ENCODE measurements around the gene RIN2.

The RIN2 gene

DNA sequence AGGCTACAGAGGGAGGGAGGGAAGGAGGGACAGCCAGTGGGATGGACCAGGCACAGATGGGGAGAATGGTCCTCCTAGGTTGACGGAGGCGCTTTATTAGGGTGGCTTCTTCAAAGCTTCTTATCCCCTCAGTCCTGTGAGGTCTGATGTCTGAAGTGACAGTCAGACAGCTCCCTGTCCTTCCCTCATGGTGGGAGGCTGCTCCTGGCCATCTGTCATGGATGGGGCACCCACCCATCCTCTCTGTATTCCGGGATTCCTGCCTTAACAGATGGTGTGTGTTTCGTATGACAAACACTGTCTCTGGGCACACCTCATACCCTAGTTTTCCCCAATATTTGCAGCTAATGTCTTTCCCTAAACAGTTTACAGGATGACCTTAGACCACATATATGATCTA, 7.9 kb downstream of the RIN2 start:
- no peak for DNase-seq (ENCODE audit: low read depth, low spot score)

DNA sequence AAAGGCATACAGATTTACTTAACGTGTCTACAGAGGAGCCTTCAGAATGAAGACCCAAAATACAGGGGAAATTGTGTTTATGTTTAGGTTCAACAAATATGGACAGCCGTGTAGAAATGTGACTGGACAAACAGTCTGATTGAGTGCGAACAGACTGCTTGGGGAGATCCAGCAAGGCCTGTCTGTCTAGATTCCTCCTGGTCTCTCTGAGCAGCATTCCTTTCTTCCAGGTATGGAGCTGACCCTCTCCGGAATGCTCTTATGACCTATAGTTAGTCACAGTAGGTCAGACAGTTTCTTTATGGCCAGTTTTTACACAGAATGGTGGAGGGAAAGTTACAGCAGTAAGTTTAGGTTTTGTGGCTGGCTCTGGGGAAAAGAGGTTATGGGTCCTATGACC, 9.0 kb downstream of the RIN2 start:
- no peak for DNase-seq (ENCODE audit: low read depth, low spot score)

DNA sequence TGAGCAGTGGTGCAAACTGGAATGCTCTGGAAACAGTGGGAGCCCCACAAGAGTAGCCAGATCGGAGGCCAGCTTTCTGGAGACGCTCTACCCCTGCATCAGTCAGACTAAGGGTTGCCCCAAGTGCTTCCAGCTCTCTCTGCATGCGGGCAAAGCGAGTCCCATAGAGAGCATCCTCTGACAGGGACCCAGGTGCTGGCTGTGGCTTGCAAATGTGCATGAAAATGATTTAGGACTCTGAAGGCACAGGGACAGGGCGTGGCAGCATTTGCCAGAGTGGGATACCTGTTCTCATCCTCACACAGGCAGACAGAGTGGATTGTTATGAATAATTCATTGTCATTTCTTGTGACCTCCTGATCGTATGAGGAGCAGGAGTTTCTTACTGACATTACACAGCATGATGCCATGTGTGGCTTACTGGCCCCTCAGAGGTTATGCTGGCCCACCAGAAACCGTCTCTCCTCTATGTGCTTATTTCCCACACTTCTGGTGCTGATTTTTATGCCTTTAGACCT, 10.3 kb downstream of the RIN2 start:
- DNase-seq (ENCODE audit: low read depth, low spot score): no peak

DNA sequence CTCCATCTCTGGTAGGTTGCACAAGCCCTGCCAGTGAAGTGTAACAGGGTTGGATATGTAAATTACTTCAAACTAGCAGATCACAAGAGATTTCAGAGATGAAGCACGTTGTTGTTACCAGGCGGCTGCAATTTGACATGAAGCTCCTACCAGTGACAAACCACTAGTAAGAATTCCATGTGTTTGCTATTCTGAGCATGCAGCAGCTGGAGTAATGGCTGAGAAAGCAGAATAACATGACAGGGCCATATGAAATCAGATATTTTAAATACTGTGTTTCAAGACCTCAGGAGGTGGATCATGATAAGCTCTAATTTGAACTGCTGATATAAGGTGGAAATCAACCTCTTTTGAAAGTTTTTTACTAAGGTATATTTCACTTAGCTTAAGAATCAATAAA, 11.4 kb downstream of the RIN2 start:
- DNase-seq (ENCODE audit: low read depth, low spot score): no peak

DNA sequence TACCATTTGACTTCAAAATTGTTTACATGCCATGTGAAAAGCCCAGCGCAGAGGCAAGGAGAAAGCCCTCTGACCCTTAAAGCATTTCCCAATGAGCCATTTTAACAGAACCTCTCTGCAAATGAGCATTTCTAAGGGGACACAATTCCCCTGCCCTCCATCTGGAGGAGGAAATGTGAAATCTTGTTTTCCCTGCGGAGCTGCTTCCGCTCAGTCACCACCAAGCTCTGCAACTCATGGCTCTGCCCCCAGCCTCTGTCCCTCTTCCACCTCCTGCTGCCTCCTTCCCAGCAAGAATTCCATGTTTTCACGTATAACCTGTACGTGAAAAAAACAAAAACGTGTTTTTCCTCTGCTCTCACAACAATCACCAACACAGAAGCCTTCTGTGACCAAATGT, 12.3 kb downstream of the RIN2 start:
- no peak for DNase-seq (ENCODE audit: low read depth, low spot score)

DNA sequence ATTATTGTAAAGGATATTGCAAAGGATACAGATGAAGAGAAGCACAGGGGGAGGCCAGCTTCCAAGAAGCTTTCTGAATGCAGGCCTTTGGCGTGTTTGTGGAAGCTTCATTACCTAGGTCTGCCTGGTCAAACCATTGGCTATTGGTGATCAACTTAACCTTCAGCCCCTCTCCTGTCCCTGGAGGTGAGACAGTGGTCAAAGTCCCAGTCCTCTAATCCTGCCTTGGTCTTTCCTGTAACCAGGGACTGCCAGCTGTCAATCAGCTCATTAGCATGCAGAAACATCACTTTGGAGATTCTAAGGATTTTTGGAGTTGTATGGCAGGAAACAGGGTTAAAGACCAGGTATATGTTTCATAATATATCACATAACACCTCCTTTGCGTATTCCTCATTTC, 13.0 kb downstream of the RIN2 start:
- no peak for DNase-seq (ENCODE audit: low read depth, low spot score)

DNA sequence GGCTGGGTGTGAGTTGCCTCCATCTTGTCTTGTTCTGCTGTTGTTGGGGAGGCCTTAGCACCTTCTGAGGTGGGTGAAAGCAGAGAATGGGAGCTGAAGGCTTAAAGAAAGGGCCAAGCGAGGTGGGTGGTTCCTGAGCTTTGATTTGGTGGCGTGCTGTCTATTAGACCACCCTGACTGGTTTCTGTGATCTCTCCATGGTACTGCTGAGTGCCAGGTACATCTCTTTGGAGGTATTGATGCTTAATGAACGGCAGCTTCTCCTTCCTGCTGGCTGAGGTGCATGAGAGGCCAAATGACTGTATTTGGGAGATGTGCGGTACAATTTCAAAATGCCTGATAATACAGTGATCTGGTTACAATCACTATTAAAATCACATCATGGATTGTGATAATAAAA, 15.4 kb downstream of the RIN2 start:
- no peak for DNase-seq (ENCODE audit: low read depth, low spot score)

DNA sequence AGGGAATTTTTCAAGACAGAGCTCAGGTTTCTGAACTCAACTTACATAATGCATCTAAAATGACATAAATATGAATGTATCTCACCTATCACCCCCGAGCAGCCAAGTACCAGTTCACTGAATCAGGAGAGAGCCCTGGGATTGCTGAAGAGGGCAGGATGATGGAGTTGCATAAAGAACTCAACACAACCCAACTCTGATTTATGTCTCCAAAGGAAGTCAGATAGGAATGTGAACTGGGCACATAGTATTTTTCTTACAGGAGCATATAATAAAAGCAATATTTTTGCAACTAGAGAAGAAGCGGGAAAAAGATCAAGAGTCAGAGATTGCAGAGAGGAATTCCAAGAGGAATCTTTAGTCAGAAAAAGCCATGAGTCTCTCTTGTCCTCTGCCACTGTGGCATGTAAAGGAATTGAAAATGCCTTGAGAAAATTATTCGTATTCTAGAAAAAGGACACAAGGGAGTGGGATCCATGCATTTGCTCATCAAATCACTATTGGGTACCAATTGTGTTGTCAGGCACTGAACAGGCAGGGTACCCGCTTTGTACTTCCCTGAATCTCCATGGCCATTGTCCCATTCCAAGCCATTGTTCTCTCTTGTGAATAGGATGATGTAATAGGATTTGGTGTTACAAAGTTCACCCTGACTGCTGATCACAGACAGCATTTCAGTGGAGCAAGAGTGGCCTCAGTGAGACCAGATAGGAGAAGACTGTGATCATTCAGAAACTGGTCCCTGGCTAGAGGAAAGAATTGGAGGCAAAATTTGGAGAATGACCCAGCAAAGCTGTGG, 16.3 kb downstream of the RIN2 start:
- no peak for DNase-seq (ENCODE audit: low read depth, low spot score)

DNA sequence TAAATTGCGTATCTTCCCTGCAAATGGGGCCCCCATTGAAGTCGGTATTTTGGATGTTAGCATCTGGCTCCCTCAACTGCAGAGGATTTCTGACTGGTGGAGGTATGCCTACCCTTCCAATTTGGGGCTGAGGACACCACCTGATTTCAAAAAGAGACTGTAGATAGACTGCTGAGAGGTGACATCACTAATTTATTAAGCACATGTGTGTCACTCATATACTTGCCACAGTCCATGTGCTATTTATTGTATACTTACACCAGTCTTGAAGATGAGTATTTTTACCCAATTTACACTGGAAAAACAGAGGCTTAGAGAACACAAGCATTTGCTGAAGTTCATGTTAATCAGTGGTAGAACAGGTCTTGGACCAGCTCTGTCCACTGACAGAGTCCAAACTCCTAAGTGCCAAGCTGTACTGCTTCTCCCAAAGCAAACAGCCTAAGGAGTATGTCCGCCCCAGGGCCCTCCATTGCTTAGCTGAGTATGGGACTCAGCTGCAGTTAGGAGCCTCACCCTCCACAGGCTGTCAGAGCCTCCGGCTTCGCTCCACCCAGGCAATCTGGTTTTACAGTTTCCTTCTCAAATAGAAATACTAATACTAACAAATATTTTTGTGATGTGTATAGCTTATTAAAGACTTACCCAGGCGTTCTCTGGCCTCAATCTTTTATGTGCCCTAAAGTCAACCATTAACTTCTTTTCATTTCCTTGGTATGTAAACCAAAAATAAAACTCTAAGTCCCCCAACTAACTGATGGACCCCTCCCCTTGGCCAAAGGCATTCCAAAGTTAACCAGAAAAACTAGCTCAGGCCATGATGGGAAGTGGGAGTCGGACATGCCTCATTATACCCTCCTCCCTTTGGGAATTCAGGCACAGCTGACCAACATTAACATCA, 17.5 kb downstream of the RIN2 start:
- no peak for DNase-seq (ENCODE audit: low read depth, low spot score)

DNA sequence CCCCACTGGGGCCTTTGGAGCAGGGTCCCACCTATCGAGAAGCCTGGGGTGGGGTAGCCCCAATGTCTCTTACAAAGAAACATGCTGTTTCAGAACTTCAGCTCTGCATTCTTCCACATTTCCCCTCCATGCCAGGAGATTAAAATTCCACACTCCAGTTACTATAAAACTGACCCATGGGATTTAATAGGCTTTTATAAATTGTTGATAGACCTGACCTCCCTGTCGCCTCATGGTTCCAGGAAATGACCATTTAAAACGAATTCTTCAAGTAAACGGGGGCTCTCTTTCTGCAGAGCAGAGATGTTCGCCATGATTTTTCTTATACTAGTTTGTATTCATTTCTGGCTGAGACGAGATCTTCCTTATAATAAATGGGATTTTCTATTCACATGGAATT, 19.3 kb downstream of the RIN2 start:
- no peak for DNase-seq (ENCODE audit: low read depth, low spot score)

DNA sequence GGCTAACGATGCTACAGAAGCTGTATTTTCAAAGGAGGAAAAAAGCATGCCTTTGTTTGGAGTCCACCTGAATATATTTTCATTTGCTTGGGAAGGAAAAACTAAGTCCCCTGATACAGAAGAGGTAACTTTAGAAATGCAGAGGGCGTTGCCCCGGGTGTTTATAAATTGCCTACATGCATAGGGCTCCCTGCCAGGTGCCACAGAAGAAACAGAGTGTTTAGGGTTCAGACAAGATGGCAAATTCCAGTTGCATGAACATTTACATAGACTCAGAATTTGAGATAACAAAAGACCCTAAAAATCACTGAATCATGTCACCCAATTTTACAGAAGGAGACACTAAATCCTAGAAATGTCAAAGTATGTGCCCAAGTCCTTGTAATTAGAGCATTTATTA, 19.9 kb downstream of the RIN2 start:
- DNase-seq (ENCODE audit: low read depth, low spot score): no peak

DNA sequence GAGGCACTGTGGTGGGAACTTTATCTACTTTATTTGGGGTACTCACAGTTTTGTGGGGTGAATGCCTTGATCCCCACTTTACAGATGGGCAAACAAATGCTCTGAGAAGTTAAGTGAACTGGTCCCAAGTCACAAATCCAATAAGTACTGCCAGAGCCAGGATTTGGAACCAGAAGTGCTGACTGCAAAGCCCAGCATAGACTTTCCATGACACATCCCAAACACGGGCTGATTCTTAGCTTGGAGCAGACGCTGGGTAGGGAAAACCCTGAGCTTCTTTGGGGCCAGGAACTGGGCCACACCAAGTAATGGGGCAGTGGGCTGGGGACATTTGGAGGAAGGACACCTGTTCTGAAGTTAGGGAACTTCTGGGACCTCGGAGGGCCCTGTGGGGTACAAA, 20.3 kb downstream of the RIN2 start:
- no peak for DNase-seq (ENCODE audit: low read depth, low spot score)

DNA sequence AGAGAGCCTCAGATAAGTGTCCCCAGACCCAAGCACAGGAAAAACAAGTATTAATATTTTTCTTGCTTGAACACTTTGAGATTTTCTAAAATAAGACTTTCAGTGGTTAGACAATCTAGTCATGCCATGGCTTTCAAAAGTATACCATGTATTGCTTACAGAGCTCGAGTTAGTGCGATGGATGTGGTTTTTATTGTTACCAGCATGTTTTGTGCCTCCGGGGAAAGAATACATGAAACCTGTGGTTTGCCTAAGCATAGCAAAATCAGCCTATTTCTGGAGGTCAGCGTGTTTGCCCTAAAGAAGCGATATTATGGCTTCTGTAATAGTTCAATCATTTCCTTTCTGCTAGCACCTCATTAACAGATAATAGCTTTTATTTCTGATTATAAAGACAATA, 21.6 kb downstream of the RIN2 start:
- DNase-seq (ENCODE audit: low read depth, low spot score): no peak

DNA sequence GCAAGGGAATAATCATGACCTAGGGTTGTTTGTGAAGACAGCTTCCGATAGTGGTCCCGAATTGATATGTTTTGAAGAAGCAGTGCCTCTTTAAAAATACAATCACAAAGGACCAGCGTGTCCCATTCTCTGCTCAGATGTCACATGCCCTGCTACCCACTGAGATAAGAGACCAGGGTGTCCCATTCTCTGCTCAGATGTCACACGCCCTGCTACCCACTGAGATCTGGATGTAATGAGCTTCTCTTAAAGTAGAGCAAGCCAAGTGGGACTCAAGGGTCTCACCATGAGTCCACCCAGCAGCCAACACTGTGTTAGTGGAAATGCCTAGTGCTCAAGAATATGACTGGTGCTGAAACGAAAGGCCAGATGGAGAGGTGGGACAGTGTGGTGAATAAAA, 22.2 kb downstream of the RIN2 start:
- no peak for DNase-seq (ENCODE audit: low read depth, low spot score)

DNA sequence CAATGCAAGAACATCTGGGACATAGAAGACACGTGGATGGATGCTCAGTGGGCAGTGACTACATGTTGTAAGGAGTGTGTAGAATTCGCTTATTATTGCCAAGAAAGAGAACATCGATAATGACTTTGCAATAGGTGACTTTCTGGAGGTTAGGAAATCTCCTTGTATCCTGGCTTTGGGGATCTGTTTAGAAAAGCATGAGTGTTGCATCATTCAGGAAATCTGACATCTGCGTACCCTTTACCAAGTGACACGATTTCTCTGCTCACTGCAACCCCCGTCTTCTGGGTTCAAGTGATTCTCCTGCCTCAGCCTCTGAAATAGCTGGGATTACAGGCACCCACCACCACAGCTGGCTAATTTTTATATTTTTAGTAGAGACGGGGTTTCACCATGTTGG, 23.2 kb downstream of the RIN2 start:
- no peak for DNase-seq (ENCODE audit: low read depth, low spot score)

DNA sequence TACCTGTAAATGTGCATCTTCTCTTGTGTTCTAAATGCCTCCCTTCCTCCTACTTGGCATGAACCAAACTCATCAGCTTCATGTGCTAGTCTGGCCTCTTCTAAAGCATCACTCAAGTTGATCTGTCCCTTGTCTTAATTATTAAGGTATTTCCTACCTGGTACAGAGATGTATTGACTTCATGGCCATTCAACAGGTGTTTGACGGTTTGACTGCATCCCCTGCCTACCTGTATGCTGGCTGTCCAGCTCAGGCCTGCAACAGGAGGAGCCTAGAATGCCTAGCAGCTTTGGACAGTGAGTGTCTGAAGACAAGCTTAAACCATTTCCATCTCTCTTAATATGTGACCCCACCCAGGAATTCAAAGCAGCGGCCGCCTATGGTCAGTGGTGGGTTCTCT, 24.6 kb downstream of the RIN2 start:
- DNase-seq (ENCODE audit: low read depth, low spot score): no peak

DNA sequence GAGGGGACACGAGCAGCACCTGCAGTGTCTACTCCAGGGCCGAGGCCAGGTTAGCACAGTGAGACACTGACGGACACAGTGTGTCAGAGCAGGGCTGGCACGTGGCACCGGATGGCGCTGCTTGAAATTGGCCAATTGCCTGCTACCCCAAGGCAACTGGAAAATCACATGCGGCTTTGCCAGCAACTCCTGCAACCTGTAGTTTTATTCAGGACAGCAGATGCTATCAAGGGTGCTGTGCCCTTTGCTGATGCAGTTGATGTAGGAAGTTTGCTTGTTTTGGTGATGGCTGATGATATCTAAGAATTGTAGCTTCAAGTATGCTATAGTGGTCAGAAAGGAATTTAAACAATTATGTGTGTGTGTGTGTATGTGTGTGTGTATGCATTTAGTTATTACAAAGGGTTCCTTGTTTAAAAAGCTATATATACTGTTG, 25.9 kb downstream of the RIN2 start:
- DNase-seq (ENCODE audit: low read depth, low spot score): no peak

DNA sequence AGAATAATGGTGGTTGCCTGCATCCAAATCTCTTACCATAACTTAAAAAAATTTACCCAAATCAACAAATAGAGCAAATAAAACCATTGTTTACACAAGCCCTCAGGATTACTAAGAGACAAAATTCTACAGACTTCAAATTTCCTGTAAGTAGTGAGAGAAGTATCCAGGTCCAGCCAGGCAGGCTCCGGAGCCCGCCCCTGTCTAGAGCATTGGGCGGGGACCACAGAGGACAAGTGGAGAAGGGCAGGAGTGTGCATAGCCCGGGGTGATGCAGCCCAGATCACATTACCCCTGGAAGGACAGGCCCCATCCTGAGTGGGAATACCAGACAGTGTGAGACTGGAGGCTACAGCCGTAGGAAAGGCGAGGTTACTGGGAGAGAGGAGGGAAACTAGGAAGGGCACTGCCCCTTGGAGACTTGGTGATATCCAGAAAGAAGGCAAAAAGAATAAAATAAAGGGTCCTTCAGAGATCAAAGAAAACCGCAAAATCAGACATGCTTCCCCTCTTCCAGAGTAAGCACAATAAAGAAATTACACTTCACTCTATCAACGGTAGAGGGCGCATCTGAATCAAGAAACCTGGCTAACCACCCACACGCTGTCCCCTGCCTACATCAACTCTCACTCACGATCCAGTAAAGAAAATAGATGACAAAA, 26.6 kb downstream of the RIN2 start:
- no peak for DNase-seq (ENCODE audit: low read depth, low spot score)

DNA sequence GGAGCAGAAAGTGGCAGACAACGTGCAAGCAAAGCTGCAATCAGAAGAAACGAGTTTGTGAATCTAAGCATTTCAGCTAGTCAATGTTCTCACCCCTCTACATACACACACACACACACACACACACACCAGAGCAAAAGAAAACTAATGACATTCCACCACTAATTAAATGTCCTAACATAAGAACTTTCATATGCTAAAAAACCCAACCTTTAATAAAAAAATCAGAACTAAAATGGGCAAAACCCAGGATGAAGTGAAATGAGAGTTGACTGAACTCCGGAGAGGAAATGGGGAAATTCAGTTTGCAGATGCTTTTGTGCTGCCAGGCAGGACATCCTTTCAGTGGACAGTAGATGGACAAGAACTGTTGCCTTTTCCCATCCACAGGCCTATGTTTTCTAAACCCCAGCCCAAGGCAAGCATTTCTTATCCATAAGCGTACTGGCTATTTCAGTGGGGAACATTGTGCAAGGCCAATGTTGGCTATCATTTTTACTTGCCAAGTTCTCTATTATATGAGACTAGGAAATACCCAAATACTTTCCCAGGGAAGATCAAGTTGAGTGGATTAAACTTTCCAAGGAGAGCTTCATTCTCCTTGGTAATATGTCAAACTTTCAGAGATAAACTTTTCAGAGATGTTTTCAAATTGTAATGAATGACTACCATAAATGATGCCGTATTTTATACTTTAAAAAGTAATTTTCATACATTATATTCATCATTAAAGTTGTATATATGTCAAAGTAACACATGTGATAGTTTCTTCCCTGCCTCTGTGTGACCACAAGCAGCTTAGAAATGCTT, 27.3 kb downstream of the RIN2 start:
- DNase-seq (ENCODE audit: low read depth, low spot score): no peak

DNA sequence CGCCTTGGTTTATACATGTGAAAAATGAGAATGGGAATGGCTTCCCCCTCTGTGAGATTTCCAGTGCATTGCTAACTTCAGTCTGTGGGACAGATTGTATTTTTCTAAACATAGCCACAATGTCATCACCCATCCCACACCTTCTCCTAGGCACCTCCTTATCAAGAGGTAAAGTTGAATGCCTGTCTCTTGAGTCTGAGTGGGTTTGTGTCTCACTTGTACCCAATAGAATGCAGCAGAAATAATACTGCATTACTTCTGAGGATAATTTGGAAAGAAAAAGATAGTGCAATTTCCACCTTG, 27.9 kb downstream of the RIN2 start:
- no peak for DNase-seq (ENCODE audit: low read depth, low spot score)

DNA sequence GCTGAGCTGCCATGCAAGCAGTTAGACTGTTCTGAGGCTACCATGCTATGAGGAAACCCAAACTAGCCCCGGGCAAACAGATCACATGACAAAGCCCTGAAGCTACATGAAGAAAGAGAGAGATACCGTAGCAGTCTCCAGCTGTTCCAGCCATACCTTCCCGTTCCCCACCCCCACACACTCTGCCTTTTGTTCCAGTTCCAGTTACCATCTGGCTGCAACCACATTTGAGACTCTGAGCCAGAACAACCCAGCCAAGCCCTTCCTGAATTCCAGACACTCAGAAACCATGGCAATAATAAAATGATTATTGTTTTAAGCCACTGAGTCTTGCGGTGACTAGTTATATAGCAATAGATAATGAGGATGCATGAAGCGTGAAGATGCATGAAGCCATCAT, 28.3 kb downstream of the RIN2 start:
- no peak for DNase-seq (ENCODE audit: low read depth, low spot score)

DNA sequence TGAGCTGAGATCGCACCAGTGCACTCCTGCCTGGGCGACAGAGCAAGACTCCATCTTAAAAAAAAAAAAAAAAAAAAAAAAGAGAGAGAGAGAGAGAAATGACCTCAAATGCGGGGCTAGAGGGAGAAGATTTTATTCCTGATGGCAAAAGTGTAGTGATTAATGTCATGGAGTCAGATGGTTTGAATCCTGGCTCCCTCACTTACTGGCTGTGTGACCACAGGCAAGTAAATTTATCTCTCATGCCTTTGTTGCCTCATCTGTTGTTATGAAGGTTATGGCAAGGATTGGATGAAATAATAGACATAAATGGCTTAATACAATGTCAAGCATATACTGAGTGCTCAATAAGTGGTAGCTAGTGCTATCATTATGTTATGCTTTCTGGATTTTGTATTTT, 29.3 kb downstream of the RIN2 start:
- no peak for DNase-seq (ENCODE audit: low read depth, low spot score)
